Daoy (cell line): ENCODE data around the gene TLR8. TPM values are rescaled to one million over a fixed set of nuclear protein-coding genes. Genes with fewer than 3 reads are reported as not detected.
A peak's percentile ranks its signal among the peaks of the same experiment; 100 is the strongest.

Experiments used
- DNase-seq: peaks from one replicate; pipeline ENCODE4 v3.0.0-alpha.2; 2015; ENCODE audit warnings: low read depth
- total RNA-seq: library from RNA; depleted of rRNA; stranded (reverse); fragments of >200 nt; shearing (Covaris generic); gene quantifications from 2 replicates; pipeline ENCODE4 v1.2.3, GENCODE V29; 2014; rRNA removed

The TLR8 gene
- total RNA-seq = not detected in 2 replicates

DNA sequence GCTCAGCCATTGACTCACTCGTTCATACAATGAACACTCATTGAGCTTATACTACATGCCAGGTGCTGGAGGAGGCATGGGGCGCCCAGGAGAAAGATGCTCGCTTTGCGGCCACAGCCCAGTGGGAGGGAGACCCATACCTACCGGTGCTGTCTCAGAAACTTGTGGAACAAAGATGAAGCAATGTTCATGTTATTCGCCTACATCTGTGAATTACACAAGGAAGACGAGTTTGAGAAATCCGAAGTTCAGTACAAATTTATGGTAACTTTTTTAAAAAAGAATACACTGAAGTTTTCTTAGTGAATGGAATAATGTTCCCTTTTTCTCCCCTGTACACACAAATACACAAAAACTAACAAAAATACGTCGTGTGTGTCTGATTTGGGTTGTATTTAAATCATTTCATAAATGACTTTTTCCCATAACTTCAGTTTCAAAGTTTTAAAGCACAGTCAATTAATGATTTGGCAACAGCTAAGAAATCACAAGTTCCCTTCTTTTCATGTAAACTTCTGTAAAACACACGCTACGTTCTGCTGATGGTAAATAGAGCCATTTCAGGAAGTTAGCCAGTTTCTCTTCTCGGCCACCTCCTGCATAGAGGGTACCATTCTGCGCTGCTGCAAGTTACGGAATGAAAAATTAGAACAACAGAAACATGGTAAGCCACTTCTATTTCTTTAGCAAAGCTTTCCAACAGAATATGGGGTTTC is at the start of gene TLR8:
TLR8 (plus strand) TSS at position 575 of the 716 bp plus-strand sequence; CDS start at position 662, 87 bp downstream.
- DNase-seq = no peak

DNA sequence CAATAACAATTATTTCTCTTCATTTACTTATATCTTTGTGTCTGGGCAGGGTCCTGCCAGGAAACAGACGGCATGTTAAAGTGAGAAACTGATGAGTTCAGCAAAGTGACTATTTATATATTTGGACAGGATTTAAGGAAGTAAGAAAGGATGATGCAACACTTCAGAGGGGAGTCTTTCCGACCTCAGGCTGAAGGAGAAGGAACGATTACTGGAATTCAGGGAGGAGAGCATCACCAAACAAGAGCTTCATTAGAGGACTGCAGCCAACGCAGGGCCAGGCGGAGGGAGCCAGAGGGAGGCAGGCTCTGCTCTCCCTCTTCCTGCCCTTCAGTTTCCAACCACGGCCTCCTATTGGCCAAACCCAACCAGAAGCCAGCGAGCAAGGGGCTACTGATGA is 41.1 kb upstream of the TLR8 start:
- DNase-seq = no peak

DNA sequence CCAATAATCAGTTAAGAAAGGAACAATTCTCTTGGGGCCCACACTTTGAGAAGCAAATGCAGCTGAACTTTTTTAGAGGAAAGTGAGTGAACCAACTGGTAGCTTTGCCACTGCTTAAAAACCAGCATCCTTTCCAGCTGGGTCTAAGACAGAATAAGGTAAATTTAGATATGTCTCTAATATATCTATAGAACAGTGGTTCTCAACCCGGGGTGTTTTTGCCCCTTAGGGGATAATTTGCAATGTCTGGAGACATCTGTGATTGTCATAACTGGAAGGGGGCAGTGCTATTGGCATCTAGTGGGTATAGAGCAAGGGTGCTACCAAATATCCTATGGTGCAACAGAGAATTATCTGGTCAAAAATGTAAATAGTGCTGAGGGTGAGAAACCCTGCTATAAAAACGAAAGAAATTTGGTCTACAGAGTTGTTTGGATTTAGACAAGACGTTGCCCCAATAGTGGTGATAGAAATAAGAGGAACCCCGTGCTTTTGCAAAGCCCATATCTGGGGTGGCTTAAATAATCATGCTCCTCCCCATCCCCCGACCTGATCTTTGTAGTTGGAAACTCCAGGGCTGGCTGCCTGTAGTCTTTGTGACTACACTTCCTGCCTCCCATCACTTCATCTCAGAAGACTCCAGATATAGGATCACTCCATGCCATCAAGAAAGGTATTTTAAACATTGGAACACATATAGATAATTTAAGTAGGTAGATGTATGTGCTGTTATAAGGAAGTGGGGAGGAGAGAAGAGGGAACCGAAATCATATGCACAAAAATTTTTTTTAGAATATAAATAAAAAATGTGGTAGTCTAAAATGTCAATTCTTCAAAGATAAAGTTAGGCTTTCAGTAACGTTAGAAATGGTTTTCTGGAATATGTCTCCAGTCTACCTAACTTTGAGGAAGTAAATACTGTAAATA is 39.7 kb upstream of the TLR8 start, which contains the start of gene TLR7:
TLR7 (plus strand) TSS at position 622 of the 927 bp plus-strand sequence. CDS start 507 bp downstream, outside the sequence.
- DNase-seq = no peak

DNA sequence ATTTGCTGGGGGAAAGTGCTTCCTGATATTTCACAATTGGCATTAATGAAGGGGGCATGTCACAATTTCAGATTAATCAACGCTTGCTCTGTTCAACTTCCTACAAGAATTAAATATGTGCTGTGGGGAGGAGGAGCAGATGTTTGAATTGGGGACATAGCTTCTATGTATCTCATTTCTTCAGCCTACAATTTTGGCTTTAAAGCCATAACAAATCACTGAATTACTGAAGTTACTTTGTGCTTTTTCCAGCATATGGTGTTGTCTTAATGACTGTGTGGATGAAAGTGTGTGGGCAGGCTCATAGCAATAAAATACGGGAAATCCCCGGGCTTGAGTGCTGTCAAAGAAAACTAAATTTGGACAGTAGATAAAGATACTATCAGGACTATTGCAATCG is 38.7 kb upstream of the TLR8 start:
- no peak for DNase-seq

DNA sequence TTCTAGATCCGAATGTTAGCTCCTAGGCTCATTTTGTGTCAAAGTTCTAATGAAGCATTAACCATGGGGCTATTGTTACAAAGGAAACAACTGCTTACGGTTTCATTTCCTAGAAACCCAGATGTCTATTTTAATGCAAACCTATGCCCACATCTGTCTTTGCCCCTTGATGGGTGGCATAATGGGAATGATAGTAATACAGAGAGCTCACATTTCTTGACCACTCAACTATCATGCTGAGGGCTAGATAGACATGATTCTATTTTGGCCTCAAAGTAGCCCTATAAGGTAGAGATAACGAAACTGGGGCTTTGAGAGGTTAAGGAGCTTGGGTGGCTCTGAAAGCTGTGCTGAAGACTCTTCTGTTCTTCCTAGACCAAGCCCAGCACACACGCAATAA is 37.7 kb upstream of the TLR8 start:
- DNase-seq = no peak

DNA sequence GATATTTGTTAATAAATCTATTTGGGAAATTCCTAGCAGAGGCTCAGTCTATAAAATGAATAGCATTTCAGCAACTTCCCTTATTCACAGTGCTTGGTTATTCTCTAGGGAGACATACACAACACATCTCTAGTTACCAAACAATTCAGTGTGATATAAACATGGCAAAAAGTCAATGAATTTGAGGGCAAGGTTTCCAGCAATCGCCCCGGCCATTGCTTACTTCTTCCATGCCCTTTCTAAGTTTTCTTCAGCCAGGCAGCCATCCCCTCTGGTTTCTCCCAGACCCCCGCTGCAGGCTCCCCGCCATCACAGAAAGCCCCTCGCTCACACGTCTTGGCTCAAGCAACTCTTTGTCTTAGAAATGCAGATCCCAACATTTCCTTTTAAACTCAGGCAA is 35.2 kb upstream of the TLR8 start:
- no peak for DNase-seq

DNA sequence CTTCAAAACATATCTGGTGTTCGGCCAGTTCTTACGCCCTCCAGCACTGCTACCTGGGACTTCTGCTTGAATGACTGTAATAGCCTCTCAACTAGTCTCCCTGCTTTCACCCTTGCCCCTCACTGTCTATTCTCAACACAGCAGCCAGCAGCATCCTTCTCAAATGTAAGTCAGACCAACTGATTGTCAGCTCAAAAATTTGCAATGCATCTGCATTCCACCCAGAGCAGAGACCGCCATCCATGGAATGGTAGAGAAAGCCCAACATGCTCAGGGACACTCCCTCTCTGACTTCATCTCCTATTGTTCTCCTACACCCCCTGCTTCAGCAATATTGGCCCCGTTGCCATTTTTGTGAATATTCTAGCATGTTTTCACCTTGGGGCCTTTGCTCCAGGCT is 33.7 kb upstream of the TLR8 start:
- DNase-seq = no peak

DNA sequence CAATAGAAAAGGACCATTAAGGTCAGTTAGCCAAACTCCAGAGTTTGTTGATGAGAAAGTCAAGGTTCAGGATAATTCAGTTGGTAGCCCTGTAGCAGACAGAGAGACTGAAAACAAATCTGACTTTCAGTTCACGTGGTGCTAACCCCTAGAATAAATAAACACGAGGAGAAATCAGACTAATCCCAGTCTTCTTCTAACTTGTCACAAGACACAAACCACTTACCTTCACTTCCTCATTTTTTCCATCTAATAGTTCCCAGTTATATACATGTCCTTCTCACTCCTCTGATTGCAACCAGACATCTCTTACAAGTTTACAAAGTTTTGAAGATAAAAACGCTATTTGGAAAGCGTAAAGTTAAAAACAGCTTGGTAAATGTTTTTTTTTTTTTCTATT is 31.8 kb upstream of the TLR8 start:
- no peak for DNase-seq

DNA sequence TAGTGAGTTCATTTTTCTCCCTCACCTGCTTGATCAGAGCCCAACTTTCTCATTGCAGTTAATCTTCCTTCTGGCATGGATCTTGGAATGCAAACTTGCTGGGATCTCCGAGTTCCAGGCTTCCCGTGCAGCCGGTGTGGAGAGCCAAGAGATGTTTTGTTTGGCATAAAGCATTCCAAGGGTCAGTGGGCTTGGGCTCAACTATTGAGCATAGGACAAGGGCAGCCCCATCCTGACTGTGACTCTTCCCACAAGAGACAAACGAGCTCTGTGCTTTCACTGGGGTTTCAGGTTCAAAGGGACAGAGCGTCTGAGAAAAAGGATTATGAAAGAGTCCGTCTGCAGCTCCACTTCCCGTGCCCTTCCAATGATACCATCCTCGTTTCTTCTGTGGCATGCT is 29.0 kb upstream of the TLR8 start:
- no peak for DNase-seq

DNA sequence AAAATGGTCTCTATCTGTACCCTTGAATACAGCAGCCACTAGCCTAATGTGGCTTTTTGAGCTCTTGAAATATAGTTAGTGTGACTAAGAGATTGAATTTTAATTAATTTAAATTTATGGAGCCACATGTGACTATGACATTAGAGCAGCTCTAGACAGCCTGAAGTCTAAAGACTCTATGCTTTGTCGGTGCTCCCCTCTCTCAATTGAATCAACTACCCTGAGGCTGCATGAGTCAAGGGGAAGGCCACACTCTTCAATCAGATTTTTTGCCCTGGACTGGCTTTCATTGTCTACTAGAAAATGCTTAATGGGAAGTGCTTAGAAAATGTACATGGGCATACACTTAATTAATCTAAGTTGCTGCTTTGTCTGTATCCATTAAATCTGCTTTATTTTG is 27.9 kb upstream of the TLR8 start:
- DNase-seq = no peak

DNA sequence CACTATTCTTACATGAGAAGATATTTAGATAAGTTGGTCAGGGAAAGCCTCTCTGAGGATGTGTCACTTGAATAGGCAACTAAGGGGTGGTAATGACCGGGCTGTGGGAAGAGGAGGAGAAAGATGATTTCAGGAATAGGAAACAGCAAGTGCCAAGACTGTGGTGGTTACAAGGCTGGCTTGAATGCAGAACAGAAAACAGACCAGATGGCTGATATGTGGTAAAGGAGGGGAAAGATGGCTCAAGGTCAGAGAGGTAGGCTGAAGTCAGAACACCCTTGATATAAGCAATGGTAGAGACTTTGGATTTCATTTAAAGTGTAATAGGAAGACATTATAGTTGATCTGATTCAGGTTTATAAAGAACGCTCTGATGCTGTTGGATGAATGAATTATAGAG is 24.5 kb upstream of the TLR8 start:
- DNase-seq = no peak

DNA sequence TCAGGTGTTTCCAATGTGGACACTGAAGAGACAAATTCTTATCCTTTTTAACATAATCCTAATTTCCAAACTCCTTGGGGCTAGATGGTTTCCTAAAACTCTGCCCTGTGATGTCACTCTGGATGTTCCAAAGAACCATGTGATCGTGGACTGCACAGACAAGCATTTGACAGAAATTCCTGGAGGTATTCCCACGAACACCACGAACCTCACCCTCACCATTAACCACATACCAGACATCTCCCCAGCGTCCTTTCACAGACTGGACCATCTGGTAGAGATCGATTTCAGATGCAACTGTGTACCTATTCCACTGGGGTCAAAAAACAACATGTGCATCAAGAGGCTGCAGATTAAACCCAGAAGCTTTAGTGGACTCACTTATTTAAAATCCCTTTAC is 20.9 kb upstream of the TLR8 start:
- no peak for DNase-seq

DNA sequence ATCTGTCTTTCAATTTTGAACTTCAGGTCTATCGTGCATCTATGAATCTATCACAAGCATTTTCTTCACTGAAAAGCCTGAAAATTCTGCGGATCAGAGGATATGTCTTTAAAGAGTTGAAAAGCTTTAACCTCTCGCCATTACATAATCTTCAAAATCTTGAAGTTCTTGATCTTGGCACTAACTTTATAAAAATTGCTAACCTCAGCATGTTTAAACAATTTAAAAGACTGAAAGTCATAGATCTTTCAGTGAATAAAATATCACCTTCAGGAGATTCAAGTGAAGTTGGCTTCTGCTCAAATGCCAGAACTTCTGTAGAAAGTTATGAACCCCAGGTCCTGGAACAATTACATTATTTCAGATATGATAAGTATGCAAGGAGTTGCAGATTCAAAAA is 19.9 kb upstream of the TLR8 start:
- no peak for DNase-seq

DNA sequence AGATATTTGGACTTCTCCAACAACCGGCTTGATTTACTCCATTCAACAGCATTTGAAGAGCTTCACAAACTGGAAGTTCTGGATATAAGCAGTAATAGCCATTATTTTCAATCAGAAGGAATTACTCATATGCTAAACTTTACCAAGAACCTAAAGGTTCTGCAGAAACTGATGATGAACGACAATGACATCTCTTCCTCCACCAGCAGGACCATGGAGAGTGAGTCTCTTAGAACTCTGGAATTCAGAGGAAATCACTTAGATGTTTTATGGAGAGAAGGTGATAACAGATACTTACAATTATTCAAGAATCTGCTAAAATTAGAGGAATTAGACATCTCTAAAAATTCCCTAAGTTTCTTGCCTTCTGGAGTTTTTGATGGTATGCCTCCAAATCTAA is 19.3 kb upstream of the TLR8 start:
- no peak for DNase-seq

DNA sequence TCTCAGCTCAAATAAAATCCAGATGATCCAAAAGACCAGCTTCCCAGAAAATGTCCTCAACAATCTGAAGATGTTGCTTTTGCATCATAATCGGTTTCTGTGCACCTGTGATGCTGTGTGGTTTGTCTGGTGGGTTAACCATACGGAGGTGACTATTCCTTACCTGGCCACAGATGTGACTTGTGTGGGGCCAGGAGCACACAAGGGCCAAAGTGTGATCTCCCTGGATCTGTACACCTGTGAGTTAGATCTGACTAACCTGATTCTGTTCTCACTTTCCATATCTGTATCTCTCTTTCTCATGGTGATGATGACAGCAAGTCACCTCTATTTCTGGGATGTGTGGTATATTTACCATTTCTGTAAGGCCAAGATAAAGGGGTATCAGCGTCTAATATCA is 18.7 kb upstream of the TLR8 start:
- no peak for DNase-seq

DNA sequence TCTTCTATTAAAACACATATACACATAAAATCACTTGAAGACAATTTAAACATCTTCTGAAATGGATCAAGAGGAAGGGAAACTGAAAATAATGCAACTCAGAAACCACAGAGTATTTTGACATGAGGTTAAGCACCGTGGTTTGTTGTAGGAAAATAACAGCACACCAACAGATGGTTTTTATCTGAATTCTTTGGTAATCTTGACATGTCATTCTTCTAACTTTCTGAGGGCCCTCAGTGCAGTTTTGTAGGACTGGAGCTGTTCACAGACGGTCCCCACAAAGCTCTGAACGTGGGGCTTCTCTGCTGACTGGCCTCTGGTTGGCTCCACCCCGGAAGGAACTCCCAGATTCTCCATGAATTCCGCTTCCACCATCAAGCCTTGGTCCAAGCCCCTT is 16.0 kb upstream of the TLR8 start:
- DNase-seq = no peak

DNA sequence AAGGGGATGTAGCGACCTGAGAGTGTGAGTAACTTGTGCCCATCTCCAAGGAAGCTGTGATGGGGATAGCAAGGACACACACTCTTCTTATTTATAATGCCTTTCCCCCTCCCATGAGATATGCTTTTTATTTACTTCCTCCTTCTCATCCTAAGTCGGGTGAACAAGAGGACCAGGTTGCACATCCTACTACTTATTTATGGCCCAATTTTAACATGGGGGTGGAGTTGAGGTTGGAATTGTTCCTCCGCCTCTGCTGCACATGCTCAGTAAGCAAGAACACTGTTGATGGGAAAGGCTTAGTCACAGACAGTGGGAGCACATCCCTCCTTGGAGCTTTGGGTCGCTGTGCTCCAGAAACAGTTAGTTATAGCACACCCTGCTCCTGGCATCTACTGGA is 15.2 kb upstream of the TLR8 start:
- no peak for DNase-seq

DNA sequence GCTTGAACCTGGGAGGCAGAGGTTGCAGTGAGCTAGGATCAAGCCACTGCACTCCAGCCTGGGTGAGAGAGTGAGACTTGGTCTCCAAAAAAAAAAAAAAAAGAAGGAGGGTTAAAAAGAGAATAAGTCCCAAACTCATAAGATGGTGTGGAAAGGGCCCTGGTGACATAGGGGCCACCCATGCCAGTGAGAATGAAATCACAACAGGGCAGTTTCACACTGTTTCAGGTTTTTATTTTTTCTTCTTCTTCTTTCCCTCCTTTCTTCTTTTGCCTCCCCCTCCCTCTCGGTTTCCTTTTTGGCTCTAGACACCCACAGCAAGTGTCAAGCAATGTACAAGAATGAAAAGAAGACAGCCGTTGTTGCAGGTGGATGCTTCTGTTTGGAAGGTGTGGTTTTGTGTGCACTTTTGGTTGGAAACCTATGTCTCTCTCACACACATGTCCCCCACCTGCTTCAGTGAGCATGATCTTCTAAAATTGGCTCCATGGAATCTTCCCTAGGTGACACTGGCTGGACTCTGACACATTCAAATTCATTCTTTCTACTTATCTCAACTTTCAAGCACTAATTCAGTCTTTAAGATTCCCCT is 14.4 kb upstream of the TLR8 start:
- DNase-seq = no peak

DNA sequence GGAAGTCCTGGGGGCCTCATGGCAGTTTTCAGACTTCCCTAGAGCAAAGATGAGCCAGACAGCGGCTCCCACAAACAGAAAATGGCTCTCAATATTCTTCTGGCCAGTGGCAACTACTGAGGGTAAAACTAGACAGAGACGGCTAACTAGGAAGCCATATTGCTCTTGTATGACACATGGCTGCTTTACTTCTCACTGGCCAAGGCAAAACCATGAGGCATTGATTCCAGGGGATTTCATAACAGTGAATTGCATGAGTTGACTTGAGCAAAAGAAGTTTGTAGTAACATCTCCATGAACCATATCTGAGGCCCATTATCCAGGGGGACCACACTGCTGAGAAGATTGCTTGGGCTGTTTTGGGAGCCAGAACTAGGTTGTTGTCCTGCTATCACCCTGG is 13.7 kb upstream of the TLR8 start:
- no peak for DNase-seq

DNA sequence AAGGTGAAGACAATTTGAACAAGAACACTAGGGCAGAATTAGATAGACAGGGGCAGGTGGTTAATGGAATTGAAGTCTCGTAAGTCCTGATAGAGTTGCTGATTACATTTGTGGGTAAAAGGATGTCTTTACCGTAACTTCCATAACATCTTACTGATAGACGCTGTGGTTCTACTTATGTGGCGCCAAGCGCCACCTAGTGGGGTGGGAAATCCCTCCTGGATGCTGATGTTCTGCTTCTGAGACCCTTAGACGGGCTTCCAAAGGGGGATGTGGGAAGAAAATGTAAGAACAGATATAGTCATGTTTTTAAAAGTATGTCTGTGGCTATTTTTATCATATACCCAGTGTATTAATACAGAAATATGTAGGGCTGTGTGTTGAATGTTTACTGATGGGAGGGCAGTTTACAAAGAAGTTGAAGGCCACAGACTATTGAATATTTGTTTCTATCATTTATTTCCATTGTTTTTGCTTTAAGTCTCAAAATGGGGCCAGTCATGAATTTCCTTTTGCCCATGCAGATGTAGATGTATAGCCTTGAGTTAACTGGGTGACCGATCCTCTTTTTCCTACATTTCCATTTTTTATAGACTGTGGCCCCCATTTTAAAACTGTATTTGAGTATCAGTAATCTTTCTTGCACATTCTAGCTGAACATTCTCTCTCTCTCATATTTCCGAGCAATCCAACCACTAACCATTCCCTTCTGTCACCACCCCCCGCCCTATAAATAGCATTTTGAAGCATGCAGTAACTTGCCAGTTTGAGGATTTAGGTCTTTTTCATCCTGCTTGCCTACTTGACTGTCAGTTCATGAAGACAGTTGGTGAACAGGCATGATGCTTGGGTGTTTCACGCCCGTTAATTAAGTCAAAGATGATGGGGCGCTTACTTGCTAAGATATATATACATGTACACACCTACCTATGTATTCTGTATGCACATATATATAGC is 12.1 kb upstream of the TLR8 start:
- peak; percentile 5 for DNase-seq

DNA sequence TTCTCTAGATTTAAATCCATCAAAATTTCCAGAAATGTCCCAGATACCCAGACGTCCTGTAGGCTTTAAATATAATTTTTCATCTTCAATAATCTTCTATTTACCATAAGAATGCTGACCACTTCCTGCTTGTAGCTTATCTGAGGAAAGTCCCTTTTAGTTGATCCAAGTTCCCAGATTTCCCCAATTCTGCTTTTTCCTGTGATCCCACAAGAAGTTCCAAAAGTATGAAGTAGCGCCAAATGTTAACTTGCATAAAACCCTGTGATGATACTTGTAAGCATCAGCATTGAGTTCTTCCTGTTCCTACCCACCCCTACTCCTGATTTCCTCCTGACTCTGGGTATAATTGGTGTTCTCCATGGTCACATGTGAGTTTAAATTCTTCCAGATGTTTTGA is 10.6 kb upstream of the TLR8 start:
- DNase-seq = peak; percentile 2
